Adrenal gland (tissue), 12 donors: Measurements from ENCODE around the gene AUTS2. TPM values are rescaled to one million over a fixed set of nuclear protein-coding genes. Genes with fewer than 3 reads are reported as not detected.

ENCODE experiments used
- DNase-seq, 7 donors: peaks; one replicate each; pipeline ENCODE4 v3.0.0-alpha.2; 2019 to 2020
- H3K27ac ChIP-seq, 5 donors: fragments of 200-600 bp; sonication (generic) in 4 of 5; 1 replicate in 3 of 5; 2 replicates in 2 of 5; pipeline versions ENCODE4 v1.5.1 to v1.8.0; 2016 to 2020; ENCODE audit warnings: mild to moderate bottlenecking in 1 of 5
- H3K27me3 ChIP-seq: fragments of 200-600 bp; 2 replicates; pipeline ENCODE4 v1.8.0; 2021
- H3K36me3 ChIP-seq, 2 donors: fragments of 200-600 bp; replicated peaks in 1 of 2; 1 replicate in 1 of 2; 2 replicates in 1 of 2; pipeline versions ENCODE4 v1.5.1 to v1.8.0; 2018 to 2022
- H3K4me1 ChIP-seq, 2 donors: fragments of 200-600 bp; replicated peaks in 1 of 2; 1 replicate in 1 of 2; 2 replicates in 1 of 2; pipeline versions ENCODE4 v1.5.1 to v1.8.0; 2018 to 2021
- H3K4me3 ChIP-seq, 4 donors: fragments of 200-600 bp; sonication (generic) in 3 of 4; one replicate each; pipeline ENCODE4 v1.5.1; 2016 to 2018
- H3K9me3 ChIP-seq, 3 donors: fragments of 200-600 bp; sonication (generic) in 1 of 3; replicated peaks in 1 of 3; 1 replicate in 2 of 3; 2 replicates in 1 of 3; pipeline versions ENCODE4 v1.5.1 to v1.8.0; 2016 to 2021
- POLR2A ChIP-seq, 2 donors: fragments of 450-650 bp; IDR thresholded peaks; one replicate each; pipeline ENCODE4 v1.6.1; 2017; ENCODE audit warnings: antibody characterized with exemption in 2 of 2, mild to moderate bottlenecking in 2 of 2, moderate library complexity in 1 of 2
- WGBS, 4 donors: extraction: QIAGEN DNeasy Blood & Tissue Kit in 2 of 4; methylation state at CpG; one replicate each; pipeline versions ENCODE4 v1.1.5 to v1.1.7; 2013 to 2017; 5-methylcytosine and 5-hydroxymethylcytosine counted together
- intact Hi-C, 2 donors: fragments of 100-400 bp; cut with DNase I; formaldehyde crosslinking; loops; one replicate each; pipeline versions ENCODE4 v1.14.1 to v1.15.0; 2022 to 2023
- polyA plus RNA-seq, 3 donors: library from polyadenylated mRNA; stranded (reverse); fragments of 200-250 nt in 2 of 3; fragments of 350-450 nt in 1 of 3; fragmentation: Illumina TruSeq in 1 of 3; extraction: RNeasy Lipid Tissue Mini Kit (QIAGEN cat#74804) in 1 of 3; gene quantifications; one replicate each; pipeline ENCODE4 v1.2.3, GENCODE V29; 2013 to 2014
- total RNA-seq, 9 donors: library from RNA; depleted of rRNA in 4 of 9; stranded (reverse); fragments of >200 nt in 4 of 9; fragments of 120-200 nt in 1 of 9; fragmentation: NEBNext Ultra II Directional in 1 of 9; extraction: Animal tissue kit (Norgen Biotek cat#: 25700) in 1 of 9; gene quantifications; one replicate each; pipeline versions ENCODE4 v1.1.0 to v1.2.4, GENCODE V29; 2013 to 2023
- TF ChIP-seq, protein P1 (sequence below), 6 experiments: fragments of 450-650 bp in 4 of 6; fragments of 200-600 bp in 2 of 6; sonication (generic) in 1 of 6; IDR thresholded peaks; 1 replicate in 5 of 6; 2 replicates in 1 of 6; pipeline versions ENCODE4 v1.5.1 to v1.8.0; 2016 to 2021; ENCODE audit warnings: antibody characterized with exemption in 6 of 6, mild to moderate bottlenecking in 2 of 6, moderate library complexity in 1 of 6
- donor health status: healthy with polysubstance abuse.
- donor health status: Bipolar disorder and iron deficiency.
- donor health status: DM: yes; HTN: yes; CAD: no.
- donor health status: DM: no; HTN: no; CAD: no.
- donor health status: DM: no; HTN: no; CAD: no.
- donor health status: DM: yes; HTN: yes; CAD: no.

Gene AUTS2
- total and polyA plus RNA-seq, 12 donors = 6.4 to 44.0 (median 15.2) TPM

DNA sequence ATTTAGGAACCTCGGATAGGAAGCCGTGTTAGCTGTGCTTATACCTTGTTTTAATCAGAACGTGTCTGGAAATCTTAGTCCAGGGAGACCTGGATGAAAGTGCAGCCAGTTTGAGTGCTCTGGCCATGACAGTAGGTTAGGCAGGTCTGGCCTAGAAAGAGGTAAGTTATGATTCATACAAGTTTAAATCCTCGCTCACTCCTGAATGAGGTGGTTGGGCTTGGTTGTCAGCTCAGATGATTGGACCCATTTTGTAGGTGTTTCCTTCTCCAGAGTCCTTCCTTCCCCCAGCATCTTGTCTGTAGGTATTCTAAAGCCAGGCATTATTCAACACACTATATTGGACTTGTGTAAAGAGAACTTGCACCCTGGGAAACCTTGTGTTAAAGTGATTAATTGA is 971.8 kb downstream of the AUTS2 start:
- Histone ChIP-seq H3K27ac (no peak overlapping the region), H3K27me3 (peaks cover 11% of the 10 kb centered on the region), H3K36me3 (no peaks in the 10 kb centered on the region), H3K4me1 (peaks cover 10 to 17% of the 10 kb centered on the region in 2 donors), H3K4me3 (no peak overlapping the region), H3K9me3 (no peaks in the 10 kb centered on the region)
- no peak for DNase-seq
- 77 to 86% (median 83%) methylated on average over 4 of the region's 4 CpGs for WGBS, 4 donors
- intact Hi-C loops = no loop called here
- TF ChIP-seq, protein P1, sequence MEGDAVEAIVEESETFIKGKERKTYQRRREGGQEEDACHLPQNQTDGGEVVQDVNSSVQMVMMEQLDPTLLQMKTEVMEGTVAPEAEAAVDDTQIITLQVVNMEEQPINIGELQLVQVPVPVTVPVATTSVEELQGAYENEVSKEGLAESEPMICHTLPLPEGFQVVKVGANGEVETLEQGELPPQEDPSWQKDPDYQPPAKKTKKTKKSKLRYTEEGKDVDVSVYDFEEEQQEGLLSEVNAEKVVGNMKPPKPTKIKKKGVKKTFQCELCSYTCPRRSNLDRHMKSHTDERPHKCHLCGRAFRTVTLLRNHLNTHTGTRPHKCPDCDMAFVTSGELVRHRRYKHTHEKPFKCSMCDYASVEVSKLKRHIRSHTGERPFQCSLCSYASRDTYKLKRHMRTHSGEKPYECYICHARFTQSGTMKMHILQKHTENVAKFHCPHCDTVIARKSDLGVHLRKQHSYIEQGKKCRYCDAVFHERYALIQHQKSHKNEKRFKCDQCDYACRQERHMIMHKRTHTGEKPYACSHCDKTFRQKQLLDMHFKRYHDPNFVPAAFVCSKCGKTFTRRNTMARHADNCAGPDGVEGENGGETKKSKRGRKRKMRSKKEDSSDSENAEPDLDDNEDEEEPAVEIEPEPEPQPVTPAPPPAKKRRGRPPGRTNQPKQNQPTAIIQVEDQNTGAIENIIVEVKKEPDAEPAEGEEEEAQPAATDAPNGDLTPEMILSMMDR (IDR thresholded peaks at IDR 0.05) = no peak
- no peak for TF ChIP-seq POLR2A (IDR thresholded peaks at IDR 0.05)

DNA sequence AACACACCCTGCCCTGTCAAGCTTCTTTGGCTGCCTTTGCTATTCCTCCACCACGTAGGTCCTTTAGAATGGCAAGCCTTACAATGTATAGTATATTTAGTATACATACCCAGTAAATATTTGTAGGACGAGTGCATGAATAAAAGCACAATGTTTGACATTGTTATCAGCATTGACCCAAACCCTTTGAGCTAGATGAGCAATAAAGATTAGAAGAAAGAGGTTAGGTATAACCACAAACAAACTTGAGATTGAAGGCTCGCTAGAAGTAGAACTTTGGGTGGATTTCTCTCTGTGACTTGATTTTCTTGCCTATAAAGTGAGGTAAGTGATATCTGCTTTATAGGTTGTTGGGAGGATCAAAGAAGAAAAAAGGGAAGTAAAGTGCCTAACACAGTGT is 972.7 kb downstream of the AUTS2 start:
- Histone ChIP-seq H3K4me3 (no peak overlapping the region), H3K4me1 (peaks cover 10 to 17% of the 10 kb centered on the region in 2 donors), H3K9me3 (no peaks in the 10 kb centered on the region), H3K36me3 (no peaks in the 10 kb centered on the region), H3K27ac (no peak overlapping the region), H3K27me3 (peaks cover 7% of the 10 kb centered on the region)
- TF ChIP-seq, protein P1 (IDR thresholded peaks at IDR 0.05) = no peak
- TF ChIP-seq POLR2A (IDR thresholded peaks at IDR 0.05) = no peak
- intact Hi-C loops = no loop called here
- WGBS, 4 donors = 66 to 93% (median 86%) methylated on average over 3 of the region's 3 CpGs
- no peak for DNase-seq

DNA sequence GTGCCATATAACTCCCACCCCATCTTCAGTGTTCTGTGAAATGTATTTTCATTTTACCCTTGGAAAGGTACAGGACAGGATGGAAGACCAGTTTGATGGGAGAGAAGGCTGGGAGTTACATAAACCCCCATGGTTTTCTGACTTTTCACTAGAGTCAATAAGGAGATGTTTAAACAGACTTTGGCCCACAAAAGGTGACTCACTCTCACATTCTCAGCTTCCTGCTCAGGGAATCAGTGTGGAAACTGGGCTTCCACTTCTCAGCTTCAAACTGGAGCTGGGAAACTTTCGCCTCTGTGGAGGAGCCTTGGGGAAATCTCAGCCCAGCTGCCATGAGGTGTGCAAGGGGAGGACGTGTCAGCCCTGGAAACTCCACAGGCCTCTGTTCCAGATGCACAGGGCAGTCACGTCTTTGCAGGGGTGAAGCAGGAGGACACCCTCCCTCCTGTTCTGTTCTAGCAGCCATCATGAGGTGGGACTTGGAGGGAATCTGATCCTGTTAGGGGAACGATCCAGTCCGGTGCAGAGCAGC is 973.2 kb downstream of the AUTS2 start:
- no peak for DNase-seq
- 93 to 100% (median 95%) methylated on average over 5 of the region's 5 CpGs for WGBS, 4 donors

DNA sequence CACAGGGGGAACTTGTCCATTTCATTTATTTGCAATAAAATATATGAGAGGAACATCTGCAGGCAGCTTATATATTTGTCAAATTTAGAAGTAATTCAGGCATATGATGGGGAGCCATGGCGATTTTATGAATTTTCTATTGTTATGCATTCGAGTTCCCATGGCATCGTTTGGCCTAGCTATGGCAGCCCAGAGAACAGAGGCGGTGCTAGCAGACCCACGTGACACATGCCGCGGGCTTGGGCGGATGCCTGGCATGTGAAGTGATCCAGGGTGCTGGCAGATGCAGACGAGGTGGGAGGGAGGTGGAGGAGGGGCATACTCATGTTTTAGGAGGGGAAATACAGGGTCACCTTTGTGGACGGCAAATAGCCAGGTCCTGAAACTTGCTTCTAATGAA is 973.7 kb downstream of the AUTS2 start:
- Histone ChIP-seq H3K27me3 (peaks cover 7% of the 10 kb centered on the region), H3K27ac (no peak overlapping the region), H3K36me3 (no peaks in the 10 kb centered on the region), H3K9me3 (no peaks in the 10 kb centered on the region), H3K4me3 (no peak overlapping the region), H3K4me1 (peaks cover 10 to 17% of the 10 kb centered on the region in 2 donors)
- TF ChIP-seq, protein P1 (IDR thresholded peaks at IDR 0.05) = no peak
- no peak for TF ChIP-seq POLR2A (IDR thresholded peaks at IDR 0.05)
- intact Hi-C loops = no loop called here
- DNase-seq = no peak
- 92 to 95% (median 95%) methylated on average over 10 of the region's 10 CpGs for WGBS, 4 donors

More for the DNA sequence above, 973.2 kb downstream of the AUTS2 start:
- no peak for TF ChIP-seq POLR2A (IDR thresholded peaks at IDR 0.05)
- Histone ChIP-seq H3K27me3 (peaks cover 7% of the 10 kb centered on the region), H3K27ac (no peak overlapping the region), H3K4me3 (no peak overlapping the region), H3K4me1 (peaks cover 10 to 17% of the 10 kb centered on the region in 2 donors), H3K9me3 (no peaks in the 10 kb centered on the region), H3K36me3 (no peaks in the 10 kb centered on the region)
- intact Hi-C loops = no loop called here

DNA sequence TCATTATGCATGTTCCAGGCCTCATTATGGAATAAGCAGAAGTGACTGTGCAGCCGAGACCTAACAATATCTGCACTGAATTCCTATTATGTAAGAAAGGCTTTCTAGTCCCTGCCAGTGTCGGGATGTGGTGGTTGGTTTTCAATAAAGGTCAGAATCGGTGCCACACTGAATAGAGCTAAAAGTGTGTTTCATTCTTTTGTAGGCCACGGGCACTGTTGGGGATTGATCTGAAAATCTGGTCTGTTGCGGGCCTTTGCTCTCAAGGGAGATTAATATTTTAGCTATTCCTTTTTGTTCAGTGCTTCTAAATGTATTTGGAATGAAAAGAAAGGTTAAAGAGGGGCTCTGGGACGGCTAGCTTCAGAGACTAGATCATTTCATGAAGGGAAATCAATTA is 974.3 kb downstream of the AUTS2 start:
- 89 to 98% (median 92%) methylated on average over 6 of the region's 6 CpGs for WGBS, 4 donors
- no peak for TF ChIP-seq POLR2A (IDR thresholded peaks at IDR 0.05)
- TF ChIP-seq, protein P1 (IDR thresholded peaks at IDR 0.05) = no peak
- H3K4me1 ChIP-seq = peaks cover 10 to 17% of the 10 kb centered on the region in 2 donors
- H3K4me3 ChIP-seq = no peak overlapping the region
- H3K36me3 ChIP-seq = no peaks in the 10 kb centered on the region
- H3K9me3 ChIP-seq = no peaks in the 10 kb centered on the region
- H3K27ac ChIP-seq = no peak overlapping the region
- intact Hi-C loops = no loop called here
- H3K27me3 ChIP-seq = peaks cover 7% of the 10 kb centered on the region
- DNase-seq = no peak
